Upper lobe of right lung (tissue), 1 donor: ENCODE measurements around the gene CTSE. TPM values are rescaled to one million over a fixed set of nuclear protein-coding genes. Genes with fewer than 3 reads are reported as not detected.
"Not testable (repeated sequence)": the region's sequence is repeated elsewhere in the genome, so short reads cannot be mapped to it uniquely, and the experiment has no call there.

Experiments used
- ATAC-seq: fragments of 200-7000 bp; cut with Tn5 transposase; one replicate; pipeline ENCODE4 v1.9.1; 2020; ENCODE audit warnings: mild to moderate bottlenecking, moderate library complexity
- DNase-seq: peaks from one replicate; pipeline ENCODE4 v3.0.0-alpha.2; 2020
- H3K27ac ChIP-seq: fragments of 200-600 bp; one replicate; pipeline ENCODE4 v1.8.0; 2022
- H3K27me3 ChIP-seq: fragments of 200-600 bp; one replicate; pipeline ENCODE4 v1.8.0; 2022; ENCODE audit warnings: mild to moderate bottlenecking
- H3K36me3 ChIP-seq: fragments of 200-600 bp; one replicate; pipeline ENCODE4 v1.8.0; 2022
- H3K4me1 ChIP-seq: fragments of 200-600 bp; one replicate; pipeline ENCODE4 v1.8.0; 2022
- H3K4me3 ChIP-seq: fragments of 200-600 bp; one replicate; pipeline ENCODE4 v1.8.0; 2022; ENCODE audit warnings: mild to moderate bottlenecking
- H3K9me3 ChIP-seq: fragments of 200-600 bp; one replicate; pipeline ENCODE4 v1.8.0; 2022
- CTCF ChIP-seq: fragments of 200-600 bp; IDR thresholded peaks from one replicate; pipeline ENCODE4 v1.8.0; 2022; ENCODE audit warnings: antibody characterized with exemption
- intact Hi-C: fragments of 100-400 bp; cut with DNase I; formaldehyde crosslinking; loops from one replicate; pipeline ENCODE4 v1.11.0; 2022
- total RNA-seq: library from RNA; stranded (reverse); fragmentation: NEBNext Ultra II Directional; extraction: Animal tissue kit (Norgen Biotek cat#: 25700); gene quantifications from one replicate; pipeline ENCODE4 v1.2.1, GENCODE V29; 2021
- donor health status: DM: no; HTN: yes; CAD: no; lungs with severe emphysema.

CTSE gene
- total RNA-seq, 1 donor from 2014 or later, result 85.8 TPM

GRCh38 chr1:206055069-206055625 lies 31.5 kb upstream of the CTSE start:
- intact Hi-C loops, H3K27me3 ChIP-seq, DNase-seq: not testable (repeated sequence)

GRCh38 chr1:206053616-206054015 lies 29.9 kb upstream of the CTSE start:
- H3K36me3 ChIP-seq, intact Hi-C loops, H3K9me3 ChIP-seq, H3K27ac ChIP-seq, H3K27me3 ChIP-seq, ATAC-seq, H3K4me1 ChIP-seq, H3K4me3 ChIP-seq, DNase-seq: not testable (repeated sequence)

More at GRCh38 chr1:206055069-206055625, 31.5 kb upstream of the CTSE start:
- not testable (repeated sequence) for H3K27ac ChIP-seq, H3K4me3 ChIP-seq, H3K9me3 ChIP-seq, H3K4me1 ChIP-seq, H3K36me3 ChIP-seq, ATAC-seq

GRCh38 chr1:206052919-206053610 lies 29.4 kb upstream of the CTSE start, which contains the start of gene RHEX:
Gene RHEX, plus strand, starts transcription at chr1:206053173. Its CDS starts 44,656 bp downstream, at chr1:206097829.
- H3K4me3 ChIP-seq, H3K9me3 ChIP-seq, H3K36me3 ChIP-seq, ATAC-seq, H3K4me1 ChIP-seq, intact Hi-C loops, DNase-seq, H3K27me3 ChIP-seq, H3K27ac ChIP-seq: not testable (repeated sequence)

- H3K4me3 ChIP-seq, H3K27me3 ChIP-seq, DNase-seq, ATAC-seq, H3K27ac ChIP-seq, H3K4me1 ChIP-seq, H3K36me3 ChIP-seq, H3K9me3 ChIP-seq, intact Hi-C loops: not testable (repeated sequence)
These were observed 28.7 kb upstream of the CTSE start for GRCh38 chr1:206052231-206052865.

- ATAC-seq (peak; percentile 74), DNase-seq (no peak)
- TF ChIP-seq CTCF, result no peak
- H3K36me3 ChIP-seq, result no peaks in the 10 kb centered on the region
- intact Hi-C loops, result no loop called here
- H3K27ac ChIP-seq, result no peak overlapping the region
- no peaks in the 10 kb centered on the region for H3K9me3 ChIP-seq
- no peak overlapping the region for H3K4me3 ChIP-seq
- H3K27me3 ChIP-seq, result no peaks in the 10 kb centered on the region
- H3K4me1 ChIP-seq, result no peaks in the 10 kb centered on the region
These were observed 27.1 kb upstream of the CTSE start for GRCh38 chr1:206050655-206051235.

GRCh38 chr1:206049919-206050600 lies 26.4 kb upstream of the CTSE start:
- no peak for TF ChIP-seq CTCF
- Histone ChIP-seq H3K9me3 (no peaks in the 10 kb centered on the region), H3K27ac (no peak overlapping the region), H3K4me3 (no peak overlapping the region), H3K36me3 (no peaks in the 10 kb centered on the region), H3K27me3 (no peaks in the 10 kb centered on the region), H3K4me1 (no peaks in the 10 kb centered on the region)
- intact Hi-C loops, result no loop called here
- DNase-seq (no peak), ATAC-seq (no peak)

- DNase-seq (no peak), ATAC-seq (no peak)
- H3K4me1 ChIP-seq, result no peaks in the 10 kb centered on the region
- no peaks in the 10 kb centered on the region for H3K27me3 ChIP-seq
- H3K27ac ChIP-seq, result no peak overlapping the region
- no peaks in the 10 kb centered on the region for H3K36me3 ChIP-seq
- intact Hi-C loops, result no loop called here
- no peaks in the 10 kb centered on the region for H3K9me3 ChIP-seq
- no peak for TF ChIP-seq CTCF
- no peak overlapping the region for H3K4me3 ChIP-seq
These were observed 25.6 kb upstream of the CTSE start for GRCh38 chr1:206049293-206049692.
